H1 (cell line): ENCODE results near the gene IL27RA. TPM values are rescaled to one million over a fixed set of nuclear protein-coding genes. Genes with fewer than 3 reads are reported as not detected.

Source experiments
- CTCF ChIA-PET: fragments of 300-600 bp; sonication (Branson Sonifier 250); formaldehyde crosslinking; loops from one replicate; lab custom pipeline; 2021; ENCODE audit not compliant: partially characterized antibody; lab: Charles Lee
- POLR2A ChIA-PET: fragments of 300-600 bp; sonication (Branson Sonifier 250); formaldehyde crosslinking; loops from one replicate; lab custom pipeline; 2021; ENCODE audit warnings: inconsistent platforms; ENCODE audit not compliant: partially characterized antibody; lab: Charles Lee
- DNase-seq, 2 experiments: peaks; one replicate each; pipeline versions ENCODE4 v3.0.0 to v3.0.0-alpha.2; 2010 to 2022; ENCODE audit warnings: low spot score in 2 of 2, low read depth in 1 of 2, mixed read lengths in 1 of 2
- FAIRE-seq: peaks from 2 replicates; lab custom pipeline; 2011; peaks lifted over from hg19 to GRCh38; lab: Jason Lieb, UNC
- H2AFZ ChIP-seq: 2 replicates; pipeline ENCODE4 v1.8.1; 2012; ENCODE audit warnings: low read length, inconsistent platforms
- H2AK5ac ChIP-seq: 2 replicates; pipeline ENCODE4 v1.6.1; 2013; ENCODE audit warnings: low read depth, low read length
- H2BK120ac ChIP-seq: replicated peaks from 2 replicates; pipeline ENCODE3; 2013; ENCODE audit warnings: low read depth, low read length, inconsistent platforms
- H2BK12ac ChIP-seq: 2 replicates; pipeline ENCODE4 v1.6.1; 2013; ENCODE audit warnings: low read depth, low read length
- H2BK15ac ChIP-seq: 2 replicates; pipeline ENCODE4 v1.6.1; 2013; ENCODE audit warnings: low read length
- H2BK20ac ChIP-seq: 2 replicates; pipeline ENCODE4 v1.6.1; 2013; ENCODE audit warnings: low read length
- H2BK5ac ChIP-seq: 2 replicates; pipeline ENCODE4 v1.6.1; 2013; ENCODE audit warnings: low read depth, low read length
- H3K14ac ChIP-seq: 2 replicates; pipeline ENCODE4 v1.6.1; 2013; ENCODE audit warnings: inconsistent platforms; ENCODE audit not compliant: insufficient read length
- H3K18ac ChIP-seq: 2 replicates; pipeline ENCODE4 v1.6.1; 2013; ENCODE audit warnings: low read length; ENCODE audit errors: extremely low read depth
- H3K23ac ChIP-seq: 2 replicates; pipeline ENCODE4 v1.6.1; 2013; ENCODE audit warnings: inconsistent platforms; ENCODE audit not compliant: insufficient read length
- H3K23me2 ChIP-seq: 2 replicates; pipeline ENCODE4 v1.6.1; 2013; ENCODE audit warnings: low read depth, low read length
- H3K27ac ChIP-seq: 2 replicates; pipeline ENCODE4 v1.6.1; 2011; ENCODE audit warnings: low read depth, low read length, inconsistent platforms
- H3K27me3 ChIP-seq, 4 experiments: replicated peaks in 1 of 4; 1 replicate in 1 of 4; 2 replicates in 3 of 4; pipeline versions ENCODE4 v1.6.1 to v1.8.1; 2011 to 2013; ENCODE audit warnings: low read length in 3 of 4, mild to moderate bottlenecking in 3 of 4, inconsistent platforms in 2 of 4, mixed read lengths in 2 of 4, moderate library complexity in 1 of 4; ENCODE audit not compliant: control insufficient read depth in 3 of 4, insufficient read depth in 3 of 4; ENCODE audit errors: extremely low read depth in 1 of 4
- H3K36me3 ChIP-seq, 4 experiments: 2 replicates each; pipeline versions ENCODE4 v1.6.1 to v1.8.1; 2011 to 2013; ENCODE audit warnings: mild to moderate bottlenecking in 4 of 4, low read length in 3 of 4, moderate library complexity in 2 of 4, control low read depth in 1 of 4, inconsistent platforms in 1 of 4; ENCODE audit not compliant: insufficient read depth in 4 of 4, control insufficient read depth in 2 of 4
- H3K4ac ChIP-seq: replicated peaks from 2 replicates; pipeline ENCODE3; 2013; ENCODE audit warnings: low read length, low read depth, mixed read lengths, inconsistent platforms; ENCODE audit not compliant: insufficient read length
- H3K4me1 ChIP-seq, 4 experiments: replicated peaks in 1 of 4; 1 replicate in 1 of 4; 2 replicates in 3 of 4; pipeline versions ENCODE4 v1.6.1 to v1.8.1; 2011 to 2013; ENCODE audit warnings: low read length in 3 of 4, inconsistent platforms in 2 of 4, mixed read lengths in 1 of 4; ENCODE audit not compliant: insufficient read depth in 4 of 4, control insufficient read depth in 3 of 4
- H3K4me2 ChIP-seq, 2 experiments: 2 replicates each; pipeline versions ENCODE4 v1.6.1 to v1.8.1; 2011 to 2013; ENCODE audit warnings: low read depth in 2 of 2, low read length in 2 of 2, control low read depth in 1 of 2, inconsistent platforms in 1 of 2, mild to moderate bottlenecking in 1 of 2; ENCODE audit not compliant: insufficient read depth in 1 of 2
- H3K4me3 ChIP-seq, 4 experiments: fragments of 200-600, 300-600 bp in 1 of 4; sonication (generic), shearing (Covaris generic), sonication (Bioruptor Twin) in 1 of 4; 2 replicates each; pipeline versions ENCODE4 v1.5.1 to v1.8.1; 2011 to 2016; ENCODE audit warnings: low read length in 4 of 4, low read depth in 3 of 4, control low read depth in 2 of 4, inconsistent platforms in 2 of 4, mild to moderate bottlenecking in 2 of 4, mixed read lengths in 1 of 4, moderate library complexity in 1 of 4; ENCODE audit not compliant: insufficient read depth in 2 of 4; ENCODE audit errors: extremely low read depth in 1 of 4
- H3K56ac ChIP-seq: replicated peaks from 2 replicates; pipeline ENCODE3; 2013; ENCODE audit warnings: low read depth, mild to moderate bottlenecking, mixed read lengths, low read length, inconsistent platforms; ENCODE audit not compliant: insufficient read length
- H3K79me1 ChIP-seq: 2 replicates; pipeline ENCODE4 v1.6.1; 2013; ENCODE audit warnings: low read depth, low read length, control low read depth
- H3K79me2 ChIP-seq, 2 experiments: 2 replicates each; pipeline versions ENCODE4 v1.6.1 to v1.8.1; 2012 to 2013; ENCODE audit warnings: low read length in 2 of 2, mild to moderate bottlenecking in 2 of 2, inconsistent platforms in 1 of 2; ENCODE audit not compliant: insufficient read depth in 2 of 2, control insufficient read depth in 1 of 2
- H3K9ac ChIP-seq, 4 experiments: replicated peaks in 1 of 4; 1 replicate in 1 of 4; 2 replicates in 3 of 4; pipeline versions ENCODE4 v1.6.1 to v1.8.1; 2011 to 2013; ENCODE audit warnings: low read depth in 3 of 4, low read length in 3 of 4, control low read depth in 2 of 4, mild to moderate bottlenecking in 2 of 4, moderate library complexity in 2 of 4, inconsistent platforms in 1 of 4; ENCODE audit errors: extremely low read depth in 1 of 4
- H3K9me3 ChIP-seq, 2 experiments: 2 replicates each; pipeline versions ENCODE4 v1.6.1 to v1.8.1; 2012 to 2013; ENCODE audit warnings: mild to moderate bottlenecking in 2 of 2, moderate library complexity in 2 of 2, control low read depth in 1 of 2, inconsistent platforms in 1 of 2, low read depth in 1 of 2, low read length in 1 of 2, mixed read lengths in 1 of 2; ENCODE audit not compliant: insufficient read depth in 2 of 2
- H4K20me1 ChIP-seq, 2 experiments: replicated peaks in 1 of 2; 2 replicates each; pipeline versions ENCODE3 to v1.8.1; 2011 to 2013; ENCODE audit warnings: inconsistent platforms in 2 of 2, low read length in 2 of 2, mild to moderate bottlenecking in 1 of 2; ENCODE audit not compliant: insufficient read depth in 2 of 2, control insufficient read depth in 1 of 2
- H4K5ac ChIP-seq: 2 replicates; pipeline ENCODE4 v1.6.1; 2013; ENCODE audit warnings: low read length, low read depth, mixed read lengths, inconsistent platforms; ENCODE audit not compliant: insufficient read length
- H4K8ac ChIP-seq: 2 replicates; pipeline ENCODE4 v1.8.0; 2013; ENCODE audit warnings: mild to moderate bottlenecking, moderate library complexity, low read length, inconsistent platforms; ENCODE audit not compliant: insufficient read depth; ENCODE audit errors: extremely low read depth
- H4K91ac ChIP-seq: replicated peaks from 2 replicates; pipeline ENCODE3; 2013; ENCODE audit warnings: low read length, mixed read lengths, inconsistent platforms; ENCODE audit not compliant: insufficient read length
- BACH1 ChIP-seq: IDR thresholded peaks from 2 replicates; pipeline ENCODE4 v1.6.1; 2012; ENCODE audit warnings: low read length, improper control_type of control experiment
- CHD2 ChIP-seq: IDR thresholded peaks from 2 replicates; pipeline ENCODE4 v1.6.1; 2012; ENCODE audit warnings: low read length, improper control_type of control experiment
- KDM4A ChIP-seq: IDR thresholded peaks from one replicate; pipeline ENCODE4 v1.7.1; 2012; ENCODE audit warnings: low read depth, mild to moderate bottlenecking, moderate library complexity, low read length, inconsistent platforms; ENCODE audit not compliant: severe bottlenecking
- RAD21 ChIP-seq, 2 experiments: IDR thresholded peaks in 1 of 2; conservative IDR thresholded peaks in 1 of 2; 2 replicates each; pipeline ENCODE4 v1.6.1; 2011; ENCODE audit warnings: low read depth in 2 of 2, low read length in 2 of 2, improper control_type of control experiment in 1 of 2, inconsistent platforms in 1 of 2, mild to moderate bottlenecking in 1 of 2, moderate library complexity in 1 of 2
- RBBP5 ChIP-seq: IDR thresholded peaks from 2 replicates; pipeline ENCODE4 v1.7.1; 2012; ENCODE audit warnings: low read depth, mild to moderate bottlenecking, inconsistent platforms, low read length, moderate library complexity, borderline replicate concordance
- RXRA ChIP-seq: IDR thresholded peaks from 2 replicates; pipeline ENCODE4 v1.6.1; 2011; ENCODE audit warnings: low read depth, mild to moderate bottlenecking, low read length, moderate library complexity; ENCODE audit not compliant: insufficient read depth
- TAF7 ChIP-seq: optimal IDR thresholded peaks from 2 replicates; pipeline ENCODE3; 2011; ENCODE audit warnings: low read depth, mild to moderate bottlenecking, inconsistent platforms, low read length, moderate library complexity, borderline replicate concordance
- WGBS, 2 experiments: shearing (Covaris generic) in 1 of 2; methylation state at CpG; one replicate each; pipeline versions ENCODE4 v1.1.6 to v1.1.7; 2013 to 2015; ENCODE audit warnings: low lambda C conversion rate in 2 of 2, mixed read lengths in 2 of 2, inconsistent platforms in 1 of 2, low coverage in 1 of 2, missing lambda C conversion rate in 1 of 2; ENCODE audit not compliant: insufficient replicate concordance in 2 of 2, insufficient coverage in 1 of 2, insufficient read length in 1 of 2; ENCODE audit errors: extremely low coverage in 1 of 2, missing lambda C conversion rate in 1 of 2; 5-methylcytosine and 5-hydroxymethylcytosine counted together
- polyA plus RNA-seq, 7 experiments: library from polyadenylated mRNA; depleted of rRNA in 3 of 7; stranded (reverse) in 5 of 7; unstranded in 2 of 7; fragments of >200 nt in 5 of 7; fragments of 200-250 nt in 2 of 7; gene quantifications; 1 replicate in 5 of 7; 2 replicates in 1 of 7; 4 replicates in 1 of 7; pipeline versions ENCODE4 v1.2.1 to v1.2.3, GENCODE V29; 2011 to 2013; ENCODE audit warnings: missing spikeins in 2 of 7, mixed read lengths in 2 of 7
- total RNA-seq: library from RNA; stranded (reverse); fragmentation: NEBNext Ultra II Directional; extraction: Animal tissue kit (Norgen Biotek cat#: 25700); gene quantifications from 2 replicates; pipeline ENCODE4 v1.2.1, GENCODE V29; 2021
- TF ChIP-seq, protein P1 (sequence below): IDR thresholded peaks from 2 replicates; pipeline ENCODE4 v1.6.1; 2012; ENCODE audit warnings: inconsistent platforms
- TF ChIP-seq, protein P2 (sequence below): IDR thresholded peaks from 2 replicates; pipeline ENCODE4 v1.6.1; 2012; ENCODE audit warnings: inconsistent platforms
- TF ChIP-seq, protein P3 (sequence below): IDR thresholded peaks from 2 replicates; pipeline ENCODE4 v1.6.1; 2011; ENCODE audit warnings: low read length, improper control_type of control experiment
- TF ChIP-seq, protein P4 (sequence below): IDR thresholded peaks from 2 replicates; pipeline ENCODE4 v1.6.1; 2011; ENCODE audit warnings: low read depth, mild to moderate bottlenecking, low read length; ENCODE audit not compliant: insufficient read depth

IL27RA gene
- total and polyA plus RNA-seq, 2 of the 8 experiments (the other 6 are each of a cell fraction or from before 2014, with no cell fraction given), result 9.9 to 14.7 TPM

DNA sequence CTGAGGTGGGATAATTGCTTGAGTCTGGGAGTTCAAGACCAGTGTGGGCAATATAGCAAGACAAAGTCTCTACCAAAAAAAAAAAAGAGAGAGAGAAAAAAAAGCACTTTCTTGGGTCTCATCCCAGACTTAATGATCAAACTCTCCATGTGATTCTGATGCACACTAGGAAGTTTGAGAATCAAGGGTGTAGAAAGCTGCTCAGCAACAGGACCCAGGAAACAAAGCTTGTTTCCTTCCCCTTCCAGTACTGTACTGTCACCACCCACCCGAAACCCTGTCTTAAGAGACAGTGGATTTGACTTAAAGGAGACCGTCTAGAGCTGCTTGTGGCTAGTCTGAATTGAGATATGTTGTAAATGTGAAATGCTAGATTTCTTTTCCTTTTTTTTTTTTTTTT lies 46.8 kb downstream of the IL27RA start:
- Histone ChIP-seq H2BK120ac (no peak overlapping the region), H3K79me2 (no peaks in the 10 kb centered on the region), H3K23ac (no peak overlapping the region), H3K23me2 (peaks cover 12% of the 10 kb centered on the region; the same call in 1 of the 2 replicates), H3K56ac (no peak overlapping the region), H3K27me3 (peaks cover 7 to 32% (median 17%) of the 10 kb centered on the region in 4 experiments), H2BK15ac (no peak overlapping the region), H3K4ac (no peak overlapping the region), H2AFZ (no peak overlapping the region), H3K4me3 (no peak overlapping the region), H3K18ac (no peak overlapping the region), H2BK5ac (no peak overlapping the region), H4K5ac (no peak overlapping the region), H2AK5ac (no peak overlapping the region), H2BK12ac (no peak overlapping the region), H3K79me1 (no peaks in the 10 kb centered on the region), H3K9ac (no peak overlapping the region), H3K14ac (no peak overlapping the region), H3K4me2 (no peak overlapping the region), H3K36me3 (no peaks in the 10 kb centered on the region), H3K4me1 (peaks cover 3 to 13% (median 8%) of the 10 kb centered on the region in 4 experiments; a peak in 6 of 7 replicates), H3K27ac (no peak overlapping the region), H4K20me1 (no peaks in the 10 kb centered on the region), H4K91ac (no peak overlapping the region), H2BK20ac (no peak overlapping the region), H4K8ac (no peak overlapping the region), H3K9me3 (no peaks in the 10 kb centered on the region)
- no peak for FAIRE-seq
- CTCF ChIA-PET, result interaction anchor here (0.6 to 11.2 kb wide), 6 partner anchors 19 to 177 kb away, joined by 3 to 75 read pairs (median 4); partner anchors contain the start of genes IL27RA and PALM3
- WGBS, 2 experiments, result 84% methylated on average over 2 of the region's 2 CpGs; no CpG with 5 or more reads in 1 of the 2 experiments
- no peak for DNase-seq
- POLR2A ChIA-PET, result no interaction called here
- TF ChIP-seq, protein P1, sequence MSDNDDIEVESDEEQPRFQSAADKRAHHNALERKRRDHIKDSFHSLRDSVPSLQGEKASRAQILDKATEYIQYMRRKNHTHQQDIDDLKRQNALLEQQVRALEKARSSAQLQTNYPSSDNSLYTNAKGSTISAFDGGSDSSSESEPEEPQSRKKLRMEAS, result no peak
- TF ChIP-seq BACH1 (no peak), KDM4A (no peak), CHD2 (no peak), RXRA (no peak), TAF7 (no peak), RBBP5 (no peak), RAD21 (IDR thresholded peaks at IDR 0.05 in 1 of 2, conservative IDR thresholded peaks at IDR 0.05 in 1 of 2; ENCODE audit: low read depth in 2 of 2, low read length in 2 of 2) (no peak)
- TF ChIP-seq, protein P2, sequence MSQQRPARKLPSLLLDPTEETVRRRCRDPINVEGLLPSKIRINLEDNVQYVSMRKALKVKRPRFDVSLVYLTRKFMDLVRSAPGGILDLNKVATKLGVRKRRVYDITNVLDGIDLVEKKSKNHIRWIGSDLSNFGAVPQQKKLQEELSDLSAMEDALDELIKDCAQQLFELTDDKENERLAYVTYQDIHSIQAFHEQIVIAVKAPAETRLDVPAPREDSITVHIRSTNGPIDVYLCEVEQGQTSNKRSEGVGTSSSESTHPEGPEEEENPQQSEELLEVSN, result no peak
- TF ChIP-seq, protein P3, sequence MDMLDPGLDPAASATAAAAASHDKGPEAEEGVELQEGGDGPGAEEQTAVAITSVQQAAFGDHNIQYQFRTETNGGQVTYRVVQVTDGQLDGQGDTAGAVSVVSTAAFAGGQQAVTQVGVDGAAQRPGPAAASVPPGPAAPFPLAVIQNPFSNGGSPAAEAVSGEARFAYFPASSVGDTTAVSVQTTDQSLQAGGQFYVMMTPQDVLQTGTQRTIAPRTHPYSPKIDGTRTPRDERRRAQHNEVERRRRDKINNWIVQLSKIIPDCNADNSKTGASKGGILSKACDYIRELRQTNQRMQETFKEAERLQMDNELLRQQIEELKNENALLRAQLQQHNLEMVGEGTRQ, result no peak
- TF ChIP-seq, protein P4, sequence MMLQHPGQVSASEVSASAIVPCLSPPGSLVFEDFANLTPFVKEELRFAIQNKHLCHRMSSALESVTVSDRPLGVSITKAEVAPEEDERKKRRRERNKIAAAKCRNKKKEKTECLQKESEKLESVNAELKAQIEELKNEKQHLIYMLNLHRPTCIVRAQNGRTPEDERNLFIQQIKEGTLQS, result no peak
